GM18907 (cell line): Measurements from ENCODE around the gene ADAMTSL2.

Experiments
- ATAC-seq: cut with Tn5 transposase; IDR thresholded peaks from one replicate; pipeline ENCODE4 v1.9.1; 2021; ENCODE audit warnings: mild to moderate bottlenecking, moderate library complexity; ENCODE audit not compliant: unreplicated experiment

ADAMTSL2 gene

GRCh38 chr9:133516256-133516960, 18.1 kb upstream of the ADAMTSL2 start:
- ATAC-seq: no peak

- no peak for ATAC-seq
Measured at GRCh38 chr9:133516961-133517350, 17.5 kb upstream of the ADAMTSL2 start.

- no peak for ATAC-seq
Measured at GRCh38 chr9:133517711-133518110, 16.8 kb upstream of the ADAMTSL2 start.

- ATAC-seq: no peak
Measured at GRCh38 chr9:133518200-133518599, 16.3 kb upstream of the ADAMTSL2 start.

- no peak for ATAC-seq
Measured at GRCh38 chr9:133518706-133519449, 15.6 kb upstream of the ADAMTSL2 start.

- ATAC-seq: no peak
Measured at GRCh38 chr9:133519693-133520092, 14.8 kb upstream of the ADAMTSL2 start.

- no peak for ATAC-seq
Measured at GRCh38 chr9:133520121-133520835, 14.2 kb upstream of the ADAMTSL2 start.

- no peak for ATAC-seq
Measured at GRCh38 chr9:133521122-133522072, 13.1 kb upstream of the ADAMTSL2 start.

GRCh38 chr9:133522073-133522910, 12.2 kb upstream of the ADAMTSL2 start:
- no peak for ATAC-seq

- no peak for ATAC-seq
Measured at GRCh38 chr9:133523106-133523505, 11.4 kb upstream of the ADAMTSL2 start.

GRCh38 chr9:133524146-133524545, 10.4 kb upstream of the ADAMTSL2 start:
- ATAC-seq: no peak

- no peak for ATAC-seq
Measured at GRCh38 chr9:133524679-133525228, 9.8 kb upstream of the ADAMTSL2 start, which contains the start of gene MYMK. MYMK (minus strand) TSS chr9:133524959; CDS start chr9:133524844, 115 bp downstream.

GRCh38 chr9:133525677-133526076, 8.8 kb upstream of the ADAMTSL2 start:
- no peak for ATAC-seq

- no peak for ATAC-seq
Measured at GRCh38 chr9:133526721-133527321, 7.7 kb upstream of the ADAMTSL2 start.

- no peak for ATAC-seq
Measured at GRCh38 chr9:133527444-133527920, 7.0 kb upstream of the ADAMTSL2 start.

GRCh38 chr9:133528001-133528875, 6.3 kb upstream of the ADAMTSL2 start:
- no peak for ATAC-seq

- no peak for ATAC-seq
Measured at GRCh38 chr9:133528876-133529241, 5.6 kb upstream of the ADAMTSL2 start.

- no peak for ATAC-seq
Measured at GRCh38 chr9:133529457-133529856, 5.0 kb upstream of the ADAMTSL2 start.
